A549 (cell line): ENCODE results near the gene DNAJA3.

ENCODE experiments used
- CEBPB ChIP-seq, 2 experiments: fragments of >200 bp in 1 of 2; sonication (Bioruptor Twin) in 1 of 2; formaldehyde crosslinking in 1 of 2; IDR thresholded peaks; 2 replicates each; pipeline ENCODE4 v1.6.1; 2012 to 2016
- CHD4 ChIP-seq: fragments of 200-600 bp; sonication (generic); IDR thresholded peaks from 2 replicates; pipeline ENCODE4 v1.6.1; 2016; ENCODE audit warnings: antibody characterized with exemption, mild to moderate bottlenecking, borderline replicate concordance
- CTCF ChIP-seq: fragments of >200 bp; sonication (Bioruptor Twin); formaldehyde crosslinking; IDR thresholded peaks from 3 replicates; pipeline ENCODE4 v1.5.1; 2016
- EP300 ChIP-seq, 2 experiments: fragments of >200 bp; sonication (Bioruptor Twin); formaldehyde crosslinking; IDR thresholded peaks; 2 replicates in 1 of 2; 3 replicates in 1 of 2; pipeline ENCODE4 v1.6.1; 2016 to 2017
- KDM1A ChIP-seq: fragments of 200-600 bp; sonication (generic); IDR thresholded peaks from 2 replicates; pipeline ENCODE4 v1.6.1; 2016; ENCODE audit warnings: low read depth, mild to moderate bottlenecking
- MYC ChIP-seq: IDR thresholded peaks from 2 replicates; pipeline ENCODE4 v1.6.1; 2012; ENCODE audit warnings: mild to moderate bottlenecking, inconsistent platforms, low read length, improper control_type of control experiment, borderline replicate concordance
- NPAS2 ChIP-seq: fragments of 250-450 bp; sonication (Bioruptor Pico); IDR thresholded peaks from 2 replicates; pipeline ENCODE4 v1.8.0; 2022; ENCODE audit warnings: mild to moderate bottlenecking, moderate library complexity, borderline replicate concordance
- POLR2A ChIP-seq: IDR thresholded peaks from 2 replicates; pipeline ENCODE4 v1.6.1; 2012; ENCODE audit warnings: mild to moderate bottlenecking, low read length
- RAD21 ChIP-seq, 2 experiments: fragments of >200 bp in 1 of 2; sonication (Bioruptor Twin) in 1 of 2; formaldehyde crosslinking in 1 of 2; IDR thresholded peaks in 1 of 2; conservative IDR thresholded peaks in 1 of 2; 2 replicates in 1 of 2; 3 replicates in 1 of 2; pipeline ENCODE4 v1.6.1; 2012 to 2018; ENCODE audit warnings: inconsistent platforms in 1 of 2
- SMC3 ChIP-seq: fragments of >200 bp; sonication (Bioruptor Twin); formaldehyde crosslinking; IDR thresholded peaks from 3 replicates; pipeline ENCODE4 v1.6.1; 2018; ENCODE audit warnings: inconsistent platforms
- USF2 ChIP-seq: fragments of 450-650 bp; IDR thresholded peaks from 2 replicates; pipeline ENCODE4 v1.6.1; 2014; ENCODE audit warnings: antibody characterized with exemption

- TF ChIP-seq CHD4 (no peak), CTCF (no peak), SMC3 (no peak), EP300 (IDR thresholded peaks at IDR 0.05) (no peak), RAD21 (conservative IDR thresholded peaks at IDR 0.05 in 1 of 2, IDR thresholded peaks at IDR 0.05 in 1 of 2) (no peak), NPAS2 (CRISPR knock-in tag) (no peak), POLR2A (no peak), KDM1A (no peak), MYC (no peak), CEBPB (IDR thresholded peaks at IDR 0.05) (no peak), USF2 (no peak)
These were observed 55.9 kb downstream of the DNAJA3 start for GRCh38 chr16:4481526-4481925.
